ENCODE results near the gene ATP2C2. TPM values are rescaled to one million over a fixed set of nuclear protein-coding genes. Genes with fewer than 3 reads are reported as not detected.
A peak's percentile ranks its signal among the peaks of the same experiment; 100 is the strongest.

The ATP2C2 gene
- total RNA-seq, 1 experiment from 2014 or later, result 20.3 TPM

DNA sequence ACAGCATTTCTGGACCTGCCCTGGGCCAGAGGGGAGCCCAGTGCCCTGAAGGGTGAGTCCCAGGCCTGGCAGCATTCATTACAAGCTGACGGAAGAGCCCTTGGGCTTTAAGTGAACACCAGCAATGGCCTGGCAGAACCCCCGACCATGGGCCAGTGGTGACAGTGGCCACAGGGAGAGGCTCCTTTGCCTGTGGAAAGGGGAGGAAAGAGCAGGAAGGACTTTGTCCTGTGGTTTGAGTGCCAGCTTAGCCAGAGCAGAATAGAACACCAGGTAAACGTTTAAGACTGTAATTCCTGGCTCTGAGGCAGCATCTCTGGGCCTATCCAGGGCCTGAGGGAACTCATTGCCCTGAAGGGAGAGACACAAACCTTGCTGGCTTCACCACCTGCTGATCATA lies 34.3 kb upstream of the ATP2C2 start:
- POLR2A ChIA-PET, result no interaction called here
- intact Hi-C loops (cut with micrococcal nuclease), result no loop called here
- TF ChIP-seq, protein P1, sequence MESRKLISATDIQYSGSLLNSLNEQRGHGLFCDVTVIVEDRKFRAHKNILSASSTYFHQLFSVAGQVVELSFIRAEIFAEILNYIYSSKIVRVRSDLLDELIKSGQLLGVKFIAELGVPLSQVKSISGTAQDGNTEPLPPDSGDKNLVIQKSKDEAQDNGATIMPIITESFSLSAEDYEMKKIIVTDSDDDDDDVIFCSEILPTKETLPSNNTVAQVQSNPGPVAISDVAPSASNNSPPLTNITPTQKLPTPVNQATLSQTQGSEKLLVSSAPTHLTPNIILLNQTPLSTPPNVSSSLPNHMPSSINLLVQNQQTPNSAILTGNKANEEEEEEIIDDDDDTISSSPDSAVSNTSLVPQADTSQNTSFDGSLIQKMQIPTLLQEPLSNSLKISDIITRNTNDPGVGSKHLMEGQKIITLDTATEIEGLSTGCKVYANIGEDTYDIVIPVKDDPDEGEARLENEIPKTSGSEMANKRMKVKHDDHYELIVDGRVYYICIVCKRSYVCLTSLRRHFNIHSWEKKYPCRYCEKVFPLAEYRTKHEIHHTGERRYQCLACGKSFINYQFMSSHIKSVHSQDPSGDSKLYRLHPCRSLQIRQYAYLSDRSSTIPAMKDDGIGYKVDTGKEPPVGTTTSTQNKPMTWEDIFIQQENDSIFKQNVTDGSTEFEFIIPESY (IDR thresholded peaks at IDR 0.05; ENCODE audit: extremely low read depth, insufficient replicate concordance, low read length), result no peak
- TF ChIP-seq, protein P2, sequence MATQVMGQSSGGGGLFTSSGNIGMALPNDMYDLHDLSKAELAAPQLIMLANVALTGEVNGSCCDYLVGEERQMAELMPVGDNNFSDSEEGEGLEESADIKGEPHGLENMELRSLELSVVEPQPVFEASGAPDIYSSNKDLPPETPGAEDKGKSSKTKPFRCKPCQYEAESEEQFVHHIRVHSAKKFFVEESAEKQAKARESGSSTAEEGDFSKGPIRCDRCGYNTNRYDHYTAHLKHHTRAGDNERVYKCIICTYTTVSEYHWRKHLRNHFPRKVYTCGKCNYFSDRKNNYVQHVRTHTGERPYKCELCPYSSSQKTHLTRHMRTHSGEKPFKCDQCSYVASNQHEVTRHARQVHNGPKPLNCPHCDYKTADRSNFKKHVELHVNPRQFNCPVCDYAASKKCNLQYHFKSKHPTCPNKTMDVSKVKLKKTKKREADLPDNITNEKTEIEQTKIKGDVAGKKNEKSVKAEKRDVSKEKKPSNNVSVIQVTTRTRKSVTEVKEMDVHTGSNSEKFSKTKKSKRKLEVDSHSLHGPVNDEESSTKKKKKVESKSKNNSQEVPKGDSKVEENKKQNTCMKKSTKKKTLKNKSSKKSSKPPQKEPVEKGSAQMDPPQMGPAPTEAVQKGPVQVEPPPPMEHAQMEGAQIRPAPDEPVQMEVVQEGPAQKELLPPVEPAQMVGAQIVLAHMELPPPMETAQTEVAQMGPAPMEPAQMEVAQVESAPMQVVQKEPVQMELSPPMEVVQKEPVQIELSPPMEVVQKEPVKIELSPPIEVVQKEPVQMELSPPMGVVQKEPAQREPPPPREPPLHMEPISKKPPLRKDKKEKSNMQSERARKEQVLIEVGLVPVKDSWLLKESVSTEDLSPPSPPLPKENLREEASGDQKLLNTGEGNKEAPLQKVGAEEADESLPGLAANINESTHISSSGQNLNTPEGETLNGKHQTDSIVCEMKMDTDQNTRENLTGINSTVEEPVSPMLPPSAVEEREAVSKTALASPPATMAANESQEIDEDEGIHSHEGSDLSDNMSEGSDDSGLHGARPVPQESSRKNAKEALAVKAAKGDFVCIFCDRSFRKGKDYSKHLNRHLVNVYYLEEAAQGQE (IDR thresholded peaks at IDR 0.05; ENCODE audit: low read depth), result no peak
- TF ChIP-seq ZFX (IDR thresholded peaks at IDR 0.05) (0 out of 2 replicates have a peak, but pooled peaks have one; percentile 14), SRF (IDR thresholded peaks at IDR 0.05; ENCODE audit: low read depth) (no peak), JUND (IDR thresholded peaks at IDR 0.05) (no peak), CEBPB (IDR thresholded peaks at IDR 0.05; ENCODE audit: low read depth) (no peak), SP1 (IDR thresholded peaks at IDR 0.05; ENCODE audit: low read depth) (no peak)
- H3K27me3 ChIP-seq (ENCODE audit: insufficient read depth, low read length), result no peaks in the 10 kb centered on the region
- BruUV-seq (replicated peaks), result no TSS peak
- no peaks in the 10 kb centered on the region for H3K36me3 ChIP-seq (ENCODE audit: control insufficient read depth in 1 of 2, insufficient read depth in 2 of 2, low read length in 2 of 2)
- no peaks in the 10 kb centered on the region for H3K9me2 ChIP-seq (ENCODE audit: insufficient read depth)
- H2AFZ ChIP-seq (ENCODE audit: low read depth, low read length, poor library complexity, severe bottlenecking), result no peak overlapping the region
- CTCF ChIA-PET, result no interaction called here
- no peak overlapping the region for H3K4me3 ChIP-seq (replicated peaks in 1 of 2; ENCODE audit: low read depth in 1 of 2, low read length in 2 of 2)
- no peak for ATAC-seq
- no peak for DNase-seq (ENCODE audit: low read depth, low spot score)
- H3K4me1 ChIP-seq (ENCODE audit: control insufficient read depth in 1 of 2, insufficient read depth in 2 of 2, low read length in 2 of 2), result peaks cover 0 to 8% of the 10 kb centered on the region in 2 experiments; a peak in 2 of 4 replicates
- no peak overlapping the region for H3K9ac ChIP-seq (ENCODE audit: low read length)
- no peak overlapping the region for H3K4me2 ChIP-seq (ENCODE audit: low read length)
- no peak overlapping the region for H3K27ac ChIP-seq (ENCODE audit: low read depth, low read length)
- no peaks in the 10 kb centered on the region for H3K79me2 ChIP-seq (ENCODE audit: insufficient read depth, low read length)
- peaks cover 4 to 9% of the 10 kb centered on the region in 2 experiments; a peak in 2 of 4 replicates for H3K9me3 ChIP-seq (ENCODE audit: control insufficient read depth in 1 of 2, insufficient read depth in 1 of 2, low read depth in 1 of 2, low read length in 2 of 2)
- no peaks in the 10 kb centered on the region for H4K20me1 ChIP-seq (ENCODE audit: insufficient read depth)
- RAD21 ChIA-PET (ENCODE audit: low non-redundant PET in 1 of 2, low total read pairs in 2 of 2, uncharacterized antibody in 2 of 2, unreplicated experiment in 2 of 2), result interaction anchor here in 1 of 2 experiments (0.6 kb wide), 1 partner anchor 10 kb away, joined by 3 read pairs; no protein-coding TSS in a partner anchor

All from HCT116 (cell line).